HG03095 (cell line): ENCODE results near the gene UNC119B.
"Not testable (repeated sequence)": the region's sequence is repeated elsewhere in the genome, so short reads cannot be mapped to it uniquely, and the experiment has no call there.

Source experiments
- ATAC-seq: cut with Tn5 transposase; IDR thresholded peaks from one replicate; pipeline ENCODE4 v1.9.1; 2021; ENCODE audit warnings: moderate library complexity; ENCODE audit not compliant: unreplicated experiment

UNC119B gene

DNA sequence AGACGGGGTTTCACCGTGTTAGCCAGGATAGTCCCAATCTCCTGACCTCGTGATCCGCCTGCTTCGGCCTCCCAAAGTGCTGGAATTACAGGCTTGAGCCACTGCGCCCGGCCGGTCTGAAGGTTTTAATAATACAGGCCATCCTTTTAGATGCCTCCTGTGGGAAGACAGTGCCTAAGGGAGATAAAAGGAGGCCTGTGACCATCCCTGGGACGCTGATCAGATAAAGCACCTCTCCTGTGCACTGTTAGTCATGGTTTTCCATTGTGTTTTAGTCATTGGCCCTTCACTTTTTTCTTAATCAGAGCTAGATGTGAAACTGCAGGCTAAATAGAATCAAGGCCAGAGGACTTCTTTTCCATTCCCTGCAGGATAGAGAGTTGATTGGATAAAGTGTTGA is 7.8 kb downstream of the UNC119B start:
- no peak for ATAC-seq

DNA sequence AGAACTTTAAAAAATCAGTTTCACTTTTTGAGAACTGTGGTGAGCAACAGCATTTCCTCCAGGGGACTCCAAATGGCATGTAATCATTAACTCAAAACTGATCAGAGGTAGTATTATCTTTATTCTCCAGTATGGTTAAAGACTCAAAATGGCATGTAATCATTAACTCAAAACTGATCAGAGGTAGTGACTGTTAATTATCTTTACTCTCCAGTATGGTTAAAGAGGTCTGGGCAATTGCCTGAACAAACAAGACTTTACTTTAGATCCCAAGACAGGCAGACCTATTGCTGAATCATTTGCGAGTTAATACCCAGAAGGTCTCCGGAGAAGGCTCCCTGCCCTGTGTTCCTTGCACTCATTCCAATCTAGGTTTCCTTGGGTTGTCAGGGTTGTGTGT is 8.8 kb downstream of the UNC119B start:
- no peak for ATAC-seq

DNA sequence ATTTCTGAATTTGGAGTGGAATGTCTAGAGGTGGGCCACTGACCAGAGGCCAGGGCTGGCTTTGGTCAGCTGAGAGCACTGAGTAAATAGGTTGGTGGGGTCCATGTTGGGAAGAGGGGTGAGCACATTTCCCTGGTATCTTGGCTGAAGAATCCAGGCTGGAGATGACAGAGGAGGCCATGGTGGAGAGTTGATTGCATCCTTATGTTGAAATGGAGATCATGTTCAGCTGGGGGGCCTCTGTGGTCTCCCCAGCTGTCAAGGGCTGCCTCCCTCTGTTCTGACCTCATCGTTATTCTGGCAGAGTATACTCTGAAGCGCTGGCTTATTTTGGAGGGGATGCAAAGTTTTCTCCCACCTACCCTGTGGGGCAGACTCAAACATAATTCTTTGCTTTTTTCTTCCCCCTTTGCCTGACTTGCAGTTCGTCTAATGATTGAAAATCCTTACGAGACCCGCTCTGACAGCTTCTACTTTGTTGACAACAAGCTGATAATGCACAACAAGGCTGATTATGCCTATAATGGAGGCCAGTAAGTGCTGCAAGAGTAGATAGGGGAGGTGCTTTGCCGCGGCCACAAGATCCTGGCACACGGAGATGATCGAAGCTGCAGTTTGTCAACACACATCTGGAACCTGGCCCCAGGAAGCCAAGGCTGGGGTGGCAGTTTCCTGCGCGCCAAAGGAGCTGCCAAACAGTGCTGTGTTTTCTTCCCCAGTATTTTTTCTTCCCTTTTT is 9.4 kb downstream of the UNC119B start:
- no peak for ATAC-seq

DNA sequence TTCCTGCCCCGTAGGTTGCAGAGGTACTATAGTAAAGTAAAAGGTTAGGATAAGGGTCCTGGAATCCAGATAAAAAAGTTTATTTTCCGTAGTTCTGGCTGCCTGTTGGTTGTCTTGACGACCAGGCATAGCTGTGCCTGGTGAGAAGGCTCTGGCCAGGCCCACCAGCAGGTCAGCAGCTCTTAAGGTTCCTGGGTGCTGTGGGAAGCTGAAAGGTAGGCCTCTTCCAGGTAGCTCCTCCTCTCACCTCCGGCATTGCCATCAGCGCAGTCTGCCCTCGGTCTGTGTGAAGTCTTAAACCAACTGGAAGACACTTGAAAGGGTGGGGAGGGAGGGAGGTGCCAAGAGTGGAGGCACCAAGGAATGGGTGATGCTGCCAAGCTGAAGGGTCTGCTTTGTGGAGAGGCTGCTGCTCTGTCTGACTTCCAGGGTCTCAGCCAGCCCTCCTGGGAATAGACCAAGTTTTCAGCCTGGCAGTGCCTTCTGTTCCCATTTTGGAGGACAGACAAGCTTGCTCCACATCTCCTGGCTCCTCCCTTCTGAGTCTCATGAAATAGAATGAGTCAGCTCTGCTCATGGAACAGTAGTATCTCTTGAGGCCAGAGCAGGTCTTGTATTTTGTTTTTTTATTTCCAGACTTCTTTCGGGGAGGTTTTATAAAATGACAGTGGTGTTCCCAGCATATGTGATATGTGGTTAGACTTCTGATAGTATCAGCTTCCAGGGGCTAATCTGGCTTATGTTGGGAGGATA is 10.2 kb downstream of the UNC119B start:
- ATAC-seq, result no peak

DNA sequence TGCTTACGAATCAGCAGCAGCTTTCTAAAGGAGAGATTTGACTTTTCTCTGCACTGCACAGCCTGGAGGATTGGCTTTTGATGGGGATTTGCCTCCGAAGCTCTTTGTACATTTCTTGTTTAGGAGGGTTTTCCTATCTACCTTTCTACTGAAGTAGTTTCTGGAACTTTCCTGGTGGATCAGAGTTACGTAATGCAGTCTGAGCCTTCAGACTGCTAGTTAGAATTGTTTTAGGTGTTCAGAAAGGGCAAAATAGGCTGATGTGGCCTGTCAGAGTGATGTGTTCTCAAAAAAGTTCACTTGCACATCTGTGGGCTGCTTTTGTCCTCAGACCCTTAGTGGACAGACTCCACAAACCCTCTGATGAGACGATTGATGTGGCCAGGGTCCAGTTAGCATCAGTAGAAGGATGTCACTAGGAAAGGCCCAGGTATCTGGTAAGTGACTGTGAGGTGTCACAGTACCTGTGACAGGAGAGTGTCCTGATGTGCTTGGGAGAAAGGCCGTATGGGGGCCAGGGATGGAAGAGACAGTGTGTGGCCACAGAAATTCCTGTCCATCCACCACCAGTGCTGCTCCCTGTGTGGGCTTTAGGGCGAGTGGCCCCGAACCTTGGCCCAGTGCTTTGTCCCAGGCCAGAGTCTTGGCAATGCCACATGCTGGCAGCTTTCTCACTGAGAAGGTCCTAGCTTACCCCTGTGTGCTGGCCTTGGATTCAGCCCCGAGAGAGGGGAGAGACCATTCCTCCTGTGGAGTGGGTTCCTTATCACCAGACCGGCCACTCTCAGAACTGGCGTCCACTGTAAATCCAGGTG is 10.9 kb downstream of the UNC119B start:
- no peak for ATAC-seq

DNA sequence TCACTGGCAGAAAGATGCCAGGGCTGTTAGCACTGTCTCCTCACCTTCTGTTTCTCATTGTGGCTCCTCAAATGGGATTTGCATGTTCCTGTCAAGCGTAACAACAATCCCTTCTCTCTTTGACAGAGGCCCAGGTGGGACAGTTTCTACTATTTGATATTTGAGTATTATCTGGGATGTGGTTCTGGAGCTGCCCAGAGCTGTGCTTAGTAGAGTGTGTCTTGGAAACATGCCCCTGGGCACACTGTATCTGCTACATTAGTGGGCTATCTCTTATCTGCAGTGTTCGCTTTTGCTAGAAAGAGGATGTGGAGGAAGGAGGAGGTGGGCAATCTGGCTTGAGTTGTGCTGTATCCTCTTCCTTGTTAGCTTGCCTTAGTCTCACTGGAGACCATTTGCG is 11.6 kb downstream of the UNC119B start:
- ATAC-seq, result no peak

DNA sequence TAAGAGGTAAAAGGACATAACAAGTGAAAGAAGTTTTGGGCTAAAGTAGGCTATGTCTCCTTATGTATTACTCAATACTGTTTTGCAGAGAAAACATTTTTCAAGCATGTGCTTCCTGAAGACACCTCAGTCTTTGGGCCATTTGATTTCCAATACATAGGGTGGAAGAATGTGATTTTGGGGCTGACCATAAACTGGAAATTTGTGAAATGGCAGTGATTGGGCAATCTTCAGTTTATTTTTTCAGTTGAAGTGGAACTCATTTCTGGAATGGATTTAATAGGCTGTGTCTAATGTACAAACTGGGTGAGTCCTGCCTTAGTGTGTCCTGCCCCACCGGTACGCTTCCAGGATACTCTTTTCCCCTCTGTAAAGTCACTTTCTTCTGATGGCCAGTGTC is 12.5 kb downstream of the UNC119B start:
- ATAC-seq, result no peak

DNA sequence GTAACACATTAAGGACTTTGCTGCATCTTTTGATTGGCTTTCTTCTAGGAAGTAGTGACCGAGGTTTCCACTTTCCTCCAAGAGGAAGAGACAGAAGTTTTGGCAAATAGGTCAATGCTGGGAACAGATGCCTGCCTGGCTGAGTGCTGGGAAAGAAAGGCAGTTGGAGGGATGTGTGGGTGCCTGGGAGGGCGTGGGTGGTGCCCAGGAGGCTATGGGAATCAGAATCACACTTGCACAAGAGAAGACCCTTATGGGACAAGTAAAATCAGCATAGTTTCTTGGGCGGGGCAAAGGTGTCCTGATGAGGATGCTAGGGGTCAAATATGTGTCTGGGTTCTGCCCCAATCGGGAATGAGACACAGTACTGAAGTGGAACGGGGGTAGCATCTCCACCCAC is 14.5 kb downstream of the UNC119B start:
- no peak for ATAC-seq

DNA sequence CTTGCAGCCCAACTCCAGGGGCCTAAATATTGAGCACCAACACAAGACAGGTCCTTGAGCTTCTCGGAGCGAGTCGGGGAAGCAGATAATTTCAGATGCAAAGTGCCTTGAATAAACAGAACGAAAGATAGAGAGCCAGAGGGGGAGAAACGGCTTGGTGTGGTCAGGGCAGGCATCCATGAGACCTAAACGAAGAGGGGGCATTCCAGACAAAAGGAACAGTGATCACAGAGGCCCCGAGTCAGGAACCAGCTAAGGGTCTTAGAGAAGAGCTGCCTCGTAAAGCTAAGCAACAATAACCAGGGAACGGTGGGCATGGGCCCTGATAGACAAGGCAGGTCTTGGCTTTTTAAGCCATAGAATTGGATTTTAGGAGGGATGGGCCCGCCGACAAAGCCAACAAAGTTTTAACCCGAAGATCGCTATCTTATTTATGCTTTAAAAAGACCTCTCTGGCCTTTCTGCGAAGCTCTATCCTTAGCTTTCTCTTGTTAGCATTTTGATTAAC is 14.9 kb downstream of the UNC119B start:
- ATAC-seq, result no peak

DNA sequence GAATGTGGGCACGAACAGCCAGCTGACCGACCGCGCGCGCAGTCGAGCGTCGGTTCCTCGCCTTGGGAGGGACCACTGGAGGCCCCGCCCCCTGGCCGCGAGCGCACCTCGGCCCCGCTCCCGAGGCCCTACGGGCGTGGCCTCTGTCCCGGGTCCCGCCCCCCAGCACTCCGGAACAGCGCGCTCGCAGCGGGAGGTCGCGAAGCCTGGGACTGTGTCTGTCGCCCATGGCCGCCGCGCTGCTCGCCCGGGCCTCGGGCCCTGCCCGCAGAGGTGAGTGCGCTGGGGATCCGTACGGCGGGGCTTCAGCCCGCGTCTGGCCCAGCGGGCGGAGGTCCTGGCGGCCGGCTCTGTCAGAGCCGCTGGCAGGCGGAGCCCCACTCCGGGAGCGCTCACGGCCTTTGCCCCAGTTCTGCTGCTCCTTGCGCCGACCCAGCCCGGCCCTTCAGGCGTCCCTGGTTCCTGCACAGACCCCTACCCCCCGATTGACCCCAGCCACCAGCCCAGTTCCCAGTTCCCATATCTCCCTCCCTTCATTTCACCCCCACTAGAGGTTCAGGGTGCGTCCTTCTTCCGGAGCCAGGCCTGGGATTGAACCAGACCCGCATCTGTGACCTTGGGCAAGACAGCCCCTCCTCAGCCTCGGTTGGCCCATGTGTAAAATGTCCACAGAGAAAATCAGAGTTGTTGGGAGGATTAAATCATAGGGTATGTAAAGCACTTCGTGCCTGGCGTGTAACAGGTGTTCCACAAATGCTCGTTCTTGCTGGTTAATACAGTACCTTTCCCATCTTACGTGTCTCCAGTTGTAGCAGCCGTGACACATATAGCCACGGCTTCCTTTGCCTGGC is 15.6 kb downstream of the UNC119B start, which contains the start of gene ACADS:
TSS of gene ACADS (plus strand) at position 168 of the 851 bp plus-strand sequence. CDS start at position 228, 60 bp downstream.
- ATAC-seq, result peak; percentile 95

DNA sequence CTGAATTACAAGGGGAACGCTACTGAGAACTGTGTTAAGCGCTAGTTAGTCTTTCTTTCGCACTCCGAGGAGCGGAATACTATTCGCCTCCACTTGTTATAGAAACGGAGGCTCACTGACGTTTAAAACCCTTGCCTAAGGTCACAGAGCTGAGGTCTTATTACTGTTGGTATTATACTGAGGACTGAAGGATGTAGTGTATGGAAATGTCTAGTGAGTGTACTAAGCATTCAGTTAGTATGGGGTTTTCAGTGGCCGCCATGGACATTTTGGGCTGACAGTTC is 16.2 kb downstream of the UNC119B start:
- no peak for ATAC-seq

DNA sequence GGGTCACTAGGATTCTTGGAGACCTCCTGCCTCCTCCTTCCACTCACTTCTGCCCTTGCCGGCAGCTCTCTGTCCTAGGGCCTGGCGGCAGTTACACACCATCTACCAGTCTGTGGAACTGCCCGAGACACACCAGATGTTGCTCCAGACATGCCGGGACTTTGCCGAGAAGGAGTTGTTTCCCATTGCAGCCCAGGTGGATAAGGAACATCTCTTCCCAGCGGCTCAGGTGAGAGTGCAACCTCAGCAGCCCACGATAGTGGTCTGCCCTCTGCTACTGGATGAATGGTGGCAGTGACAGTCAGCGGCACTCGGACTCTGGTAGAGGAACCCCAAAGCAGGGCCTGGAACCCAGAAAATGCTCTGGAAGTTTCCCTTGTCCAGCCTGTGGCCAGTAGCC is 16.7 kb downstream of the UNC119B start:
- ATAC-seq, result no peak

DNA sequence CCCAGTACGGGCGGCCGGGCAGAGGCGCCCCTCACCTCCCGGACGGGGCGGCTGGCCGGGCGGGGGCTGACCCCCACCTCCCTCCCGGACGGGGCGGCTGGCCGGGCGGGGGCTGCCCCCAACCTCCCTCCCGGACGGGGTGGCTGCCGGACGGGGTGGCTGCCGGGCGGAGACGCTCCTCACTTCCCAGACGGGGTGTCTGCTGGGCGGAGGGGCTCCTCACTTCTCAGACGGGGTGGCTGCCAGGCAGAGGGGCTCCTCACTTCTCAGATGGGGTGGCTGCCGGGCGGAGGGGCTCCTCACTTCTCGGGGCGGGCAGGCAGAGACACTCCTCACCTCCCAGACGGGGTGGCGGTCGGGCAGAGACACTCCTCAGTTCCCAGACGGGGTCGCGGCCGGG is 21.9 kb downstream of the UNC119B start:
- not testable (repeated sequence) for ATAC-seq

DNA sequence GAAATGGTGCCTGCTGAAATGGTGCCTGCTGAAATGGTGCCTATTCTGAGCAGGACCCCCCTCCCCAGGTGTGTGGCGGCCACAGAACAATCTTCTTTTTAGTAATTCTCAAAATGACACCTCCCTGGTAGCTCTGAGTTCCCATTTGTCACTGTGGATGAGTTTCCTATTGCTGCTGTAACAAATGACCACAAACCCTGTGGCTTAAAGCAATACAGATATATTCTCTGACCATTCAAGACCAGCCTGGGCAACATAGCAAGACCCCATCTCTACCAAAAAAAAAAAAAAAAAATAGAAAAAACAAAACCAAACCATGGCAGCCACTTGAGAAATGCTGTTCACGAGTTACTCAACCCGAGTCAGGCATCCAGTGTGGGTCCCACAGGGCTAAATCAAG is 23.3 kb downstream of the UNC119B start:
- no peak for ATAC-seq

DNA sequence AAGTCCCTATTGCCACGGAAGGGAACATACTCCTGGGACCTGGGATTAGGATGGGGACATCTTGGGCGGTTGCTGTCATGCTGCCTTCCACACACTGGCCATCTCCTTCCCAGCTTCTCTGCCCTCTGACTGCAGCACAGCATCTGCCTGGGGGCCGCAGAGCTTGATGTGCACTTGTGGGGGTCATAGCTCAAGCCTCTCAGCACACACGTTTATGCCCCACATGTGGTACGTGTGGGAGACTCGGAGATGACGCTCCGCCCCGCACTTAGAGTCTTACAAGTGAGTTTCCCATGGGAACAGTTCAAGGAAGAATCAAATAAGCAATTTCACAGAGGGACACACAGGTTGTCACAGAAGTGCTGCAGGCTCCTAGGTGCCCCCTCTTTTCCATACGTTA is 24.0 kb downstream of the UNC119B start:
- ATAC-seq, result no peak

DNA sequence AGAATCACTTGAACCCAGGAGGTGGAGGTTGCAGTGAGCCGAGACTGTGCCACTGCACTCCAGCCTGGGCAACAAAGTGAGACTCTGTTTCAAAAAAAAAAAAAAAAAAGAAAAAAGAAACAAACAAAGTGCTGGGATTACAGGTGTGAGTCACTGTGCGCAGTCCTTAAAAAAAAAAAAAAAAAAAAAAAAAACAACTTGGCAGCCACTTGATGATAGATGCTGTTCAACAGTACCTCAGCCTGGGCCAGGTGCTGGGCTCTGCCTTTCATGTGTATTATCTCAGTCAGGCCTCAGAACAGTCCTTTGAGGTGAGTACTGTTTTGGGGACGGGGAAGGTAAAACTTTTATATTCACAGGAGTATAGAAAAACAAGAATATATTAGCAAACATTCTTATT is 24.9 kb downstream of the UNC119B start:
- no peak for ATAC-seq

DNA sequence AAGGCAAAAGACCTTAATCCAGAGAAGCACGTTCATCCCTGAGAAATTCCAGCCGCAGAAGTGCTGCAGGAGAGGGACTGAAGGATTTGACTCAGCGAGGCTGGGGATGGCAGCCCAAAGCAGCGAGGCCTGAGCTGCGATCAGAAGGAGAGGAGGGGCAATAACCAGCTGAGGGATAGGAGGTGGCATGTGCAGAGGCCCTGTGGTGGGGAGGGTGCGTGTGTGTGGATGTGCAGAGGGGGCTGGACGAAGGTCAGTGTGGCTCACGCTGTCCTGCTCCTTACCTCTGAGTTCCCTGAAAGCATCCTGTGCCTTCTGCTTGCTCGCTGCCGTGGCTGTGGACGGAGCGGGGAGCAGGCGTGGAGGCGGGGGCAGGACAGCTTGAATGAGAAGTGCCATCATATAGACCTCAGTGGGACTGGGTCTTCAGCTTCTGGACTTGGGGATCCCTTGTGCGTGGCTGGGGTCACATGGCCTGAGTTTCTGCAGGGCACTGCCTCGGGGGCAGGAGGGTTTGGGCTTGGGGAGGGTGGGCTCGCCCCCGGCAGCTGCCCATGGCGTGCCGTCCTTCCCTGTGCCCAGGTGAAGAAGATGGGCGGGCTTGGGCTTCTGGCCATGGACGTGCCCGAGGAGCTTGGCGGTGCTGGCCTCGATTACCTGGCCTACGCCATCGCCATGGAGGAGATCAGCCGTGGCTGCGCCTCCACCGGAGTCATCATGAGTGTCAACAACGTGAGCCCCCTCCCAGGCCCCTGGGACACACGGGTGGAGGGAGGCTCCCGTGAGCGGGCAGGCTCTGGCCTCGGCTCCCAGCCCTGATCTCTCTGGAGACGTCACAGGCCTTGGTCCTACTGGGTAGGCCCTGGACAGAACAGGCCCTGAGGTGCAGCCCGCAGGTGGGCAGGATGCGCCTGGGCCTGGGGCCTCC is 26.4 kb downstream of the UNC119B start:
- ATAC-seq, result no peak

DNA sequence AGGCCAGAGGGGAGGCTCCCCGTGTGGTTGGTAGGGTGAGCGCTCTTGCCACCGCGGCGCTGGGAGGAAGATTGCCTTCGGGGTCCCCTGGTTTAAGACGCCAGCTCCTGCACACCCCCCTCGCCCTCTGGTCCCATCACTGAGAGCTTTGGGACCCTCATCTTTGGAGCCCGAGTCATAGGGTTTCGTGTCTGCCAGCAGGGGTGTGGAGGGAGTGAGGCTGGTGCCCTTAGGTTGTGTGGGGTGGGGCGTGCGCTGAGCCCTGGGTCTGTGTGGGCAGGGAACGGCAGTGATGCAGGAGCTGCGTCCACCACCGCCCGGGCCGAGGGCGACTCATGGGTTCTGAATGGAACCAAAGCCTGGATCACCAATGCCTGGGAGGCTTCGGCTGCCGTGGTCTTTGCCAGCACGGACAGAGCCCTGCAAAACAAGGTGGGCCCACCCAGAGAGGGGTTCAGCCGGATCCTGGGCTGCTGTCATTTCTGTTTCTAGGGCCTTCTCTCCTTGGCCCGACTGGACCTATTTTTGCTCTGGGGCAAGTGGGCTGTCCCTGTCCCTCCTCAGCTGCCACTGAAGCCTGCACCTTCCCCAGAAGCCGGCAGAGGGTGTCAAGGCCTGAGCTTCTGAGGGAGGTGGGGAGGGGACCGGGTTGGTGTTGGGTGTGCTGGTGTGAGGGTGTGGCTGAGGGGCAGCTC is 27.4 kb downstream of the UNC119B start:
- ATAC-seq, result no peak
